Vagina (tissue), 2 donors: ENCODE results near the gene PTCH2. TPM values are rescaled to one million over a fixed set of nuclear protein-coding genes. Genes with fewer than 3 reads are reported as not detected.

Source experiments
- DNase-seq, 2 donors: peaks; one replicate each; pipeline ENCODE4 v3.0.0-alpha.2; 2017; ENCODE audit errors: extremely low spot score in 2 of 2
- H3K27ac ChIP-seq: fragments of 200-600 bp; sonication (generic); one replicate; pipeline ENCODE4 v1.5.1; 2019
- H3K27me3 ChIP-seq: fragments of 200-600 bp; sonication (generic); one replicate; pipeline ENCODE4 v1.5.1; 2019
- H3K36me3 ChIP-seq, 2 donors: fragments of 200-600 bp; sonication (generic); one replicate each; pipeline ENCODE4 v1.5.1; 2017 to 2019
- H3K4me1 ChIP-seq: fragments of 200-600 bp; sonication (generic); one replicate; pipeline ENCODE4 v1.5.1; 2019
- H3K4me3 ChIP-seq, 2 donors: fragments of 200-600 bp; sonication (generic); 1 replicate in 1 of 2; 2 replicates in 1 of 2; pipeline ENCODE4 v1.5.1; 2016 to 2019
- H3K9me3 ChIP-seq: fragments of 200-600 bp; sonication (generic); one replicate; pipeline ENCODE4 v1.5.1; 2019
- CTCF ChIP-seq, 3 experiments: fragments of 450-650 bp in 2 of 3; fragments of 200-600 bp in 1 of 3; sonication (generic) in 1 of 3; IDR thresholded peaks; one replicate each; pipeline ENCODE4 v1.5.1; 2017 to 2019; ENCODE audit warnings: antibody characterized with exemption in 3 of 3, mild to moderate bottlenecking in 2 of 3, moderate library complexity in 2 of 3
- POLR2A ChIP-seq, 2 donors: fragments of 450-650 bp; IDR thresholded peaks; one replicate each; pipeline ENCODE4 v1.6.1; 2017; ENCODE audit warnings: antibody characterized with exemption in 2 of 2, mild to moderate bottlenecking in 2 of 2, moderate library complexity in 2 of 2
- POLR2AphosphoS5 ChIP-seq, 2 donors: sonication (generic); formaldehyde crosslinking; IDR thresholded peaks; one replicate each; pipeline ENCODE4 v1.9.0; 2017; ENCODE audit warnings: antibody characterized with exemption in 2 of 2, mild to moderate bottlenecking in 2 of 2, low read depth in 1 of 2; ENCODE audit not compliant: insufficient read depth in 1 of 2
- intact Hi-C: fragments of 100-400 bp; cut with DNase I; formaldehyde crosslinking; loops from one replicate; pipeline ENCODE4 v1.15.1; 2023
- small RNA-seq: library from RNA; depleted of rRNA; stranded (forward); fragments of <200 nt; gene quantifications from one replicate; pipeline ENCODE3, GENCODE V24; 2016
- total RNA-seq: library from RNA; depleted of rRNA; stranded (reverse); fragments of >200 nt; gene quantifications from one replicate; pipeline ENCODE4 v1.2.3, GENCODE V29; 2016

PTCH2 gene
- total RNA-seq, 1 donor from 2014 or later = 0.98 TPM

DNA sequence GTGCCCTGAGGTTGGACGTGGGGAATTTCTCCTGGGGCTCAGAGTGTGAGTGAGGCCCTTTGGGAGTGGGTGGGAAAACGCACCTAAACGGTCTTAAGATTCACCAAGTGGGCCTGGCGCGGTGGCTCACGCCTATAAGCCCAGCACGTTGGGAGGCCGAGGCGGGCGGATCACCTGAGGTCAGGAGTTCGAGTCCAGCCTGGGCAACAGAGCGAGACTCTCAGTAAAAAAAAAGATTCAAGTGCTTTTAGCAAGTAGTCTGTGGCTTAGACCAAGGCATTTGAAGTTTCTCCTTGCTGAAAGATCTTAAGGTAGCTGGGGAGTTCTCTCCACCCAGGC lies 66.4 kb downstream of the PTCH2 start:
- intact Hi-C loops = loop anchor here (5.0 kb wide), 1 partner anchor 39 kb away; the partner anchor contains the start of gene KIF2C

GRCh38 chr1:44775930-44776729 lies 66.9 kb downstream of the PTCH2 start:
- Histone ChIP-seq H3K4me3 (peak overlapping the region; percentile 71 to 85), H3K4me1 (peaks cover 26% of the 10 kb centered on the region), H3K27ac (peak overlapping the region; percentile 96), H3K27me3 (no peaks in the 10 kb centered on the region), H3K9me3 (no peaks in the 10 kb centered on the region), H3K36me3 (peaks cover 0 to 39% of the 10 kb centered on the region in 2 donors)
- TF ChIP-seq POLR2AphosphoS5 (IDR thresholded peaks at IDR 0.05; ENCODE audit: insufficient read depth in 1 of 2, low read depth in 1 of 2) = no peak
- no peak for TF ChIP-seq POLR2A (IDR thresholded peaks at IDR 0.05)
- no peak for TF ChIP-seq CTCF (IDR thresholded peaks at IDR 0.05)
- DNase-seq = no peak
- intact Hi-C loops = loop anchor here (5.0 kb wide), 1 partner anchor 39 kb away; the partner anchor contains the start of gene KIF2C

More for the DNA sequence above, 66.4 kb downstream of the PTCH2 start:
- Histone ChIP-seq H3K36me3 (peaks cover 0 to 39% of the 10 kb centered on the region in 2 donors), H3K4me1 (peaks cover 26% of the 10 kb centered on the region), H3K27ac (peak overlapping the region; percentile 96), H3K4me3 (peak overlapping the region; percentile 71 to 85), H3K27me3 (no peaks in the 10 kb centered on the region), H3K9me3 (no peaks in the 10 kb centered on the region)
- TF ChIP-seq POLR2A (IDR thresholded peaks at IDR 0.05) (no peak), POLR2AphosphoS5 (IDR thresholded peaks at IDR 0.05; ENCODE audit: insufficient read depth in 1 of 2, low read depth in 1 of 2) (no peak), CTCF (IDR thresholded peaks at IDR 0.05) (no peak)
- no peak for DNase-seq

DNA sequence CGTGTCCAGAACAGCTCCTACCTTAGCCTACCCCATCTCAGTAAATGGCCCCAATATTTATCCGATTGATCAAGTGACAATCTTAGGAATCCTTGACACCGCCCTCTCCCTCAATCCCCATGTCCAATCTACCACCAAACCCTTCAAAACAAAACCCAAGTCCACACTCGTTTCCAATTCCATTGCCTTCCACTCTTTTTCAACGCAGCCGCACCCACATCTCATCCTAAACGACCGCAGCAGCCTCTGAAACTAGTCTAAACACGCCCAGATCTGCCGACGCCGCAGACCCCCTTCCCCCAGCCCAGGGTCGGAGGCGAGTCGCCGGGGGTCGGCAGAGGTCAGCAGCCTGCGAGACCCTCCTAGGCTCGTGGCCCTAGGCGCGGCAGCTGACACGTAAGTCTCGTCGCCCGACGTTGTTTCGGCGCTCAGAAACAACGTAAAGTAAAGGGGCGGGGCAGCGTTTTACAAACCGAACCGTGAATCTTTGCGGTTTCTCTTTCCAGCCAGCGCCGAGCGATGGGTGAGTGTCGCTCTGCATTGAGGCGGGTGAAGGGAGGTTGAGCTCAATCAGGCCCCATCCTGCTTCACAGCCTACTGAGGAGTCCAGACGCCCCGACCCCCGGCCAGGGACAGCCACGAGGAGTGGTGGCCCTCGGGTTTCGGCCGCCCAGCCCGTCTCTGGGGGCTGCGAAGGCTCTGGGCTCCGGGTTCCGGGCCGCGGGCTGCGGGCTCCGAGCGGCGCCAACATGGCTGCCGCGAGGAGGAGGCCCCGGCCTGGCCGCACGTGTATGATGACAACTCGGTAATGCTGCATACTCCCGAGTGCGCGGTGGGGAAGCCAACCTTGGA lies 67.7 kb downstream of the PTCH2 start, which contains the start of gene RPS8:
Gene RPS8, plus strand, starts transcription at position 463 of the 852 bp plus-strand sequence. Its CDS starts 57 bp downstream, at position 520.
- Histone ChIP-seq H3K4me1 (peaks cover 26% of the 10 kb centered on the region), H3K36me3 (peaks cover 0 to 31% of the 10 kb centered on the region in 2 donors), H3K4me3 (peak within 1 kb of the TSS; percentile 71 to 85), H3K9me3 (no peaks in the 10 kb centered on the region), H3K27me3 (no peaks in the 10 kb centered on the region), H3K27ac (peak within 1 kb of the TSS; percentile 96)
- TF ChIP-seq POLR2AphosphoS5 (IDR thresholded peaks at IDR 0.05; ENCODE audit: insufficient read depth in 1 of 2, low read depth in 1 of 2) = peak; percentile 98 to 99
- TF ChIP-seq CTCF (IDR thresholded peaks at IDR 0.05) = peak in 1 of 3 experiments; percentile 16
- peak in 1 of 2 donors; percentile 89 for TF ChIP-seq POLR2A (IDR thresholded peaks at IDR 0.05)
- intact Hi-C loops = loop anchor here (5.0 kb wide), 1 partner anchor 38 kb away; the partner anchor contains the start of gene KIF2C
- no peak for DNase-seq

Small RNA genes within 50 kb of the gene (small RNA-seq; reads per million reads assigned to genes)
- not detected for gene AL136380.1
- gene SNORD38A = 575 reads per million, percentile 98 among the genes with 10 or more reads in this experiment
- not detected for gene SNORD38B
- gene SNORD46 = 1,384 reads per million, percentile 99 among the genes with 10 or more reads in this experiment
- not detected for gene SNORD55

Other genes starting within 250 kb of the PTCH2 start
- gene TMEM53, start 168.8 kb downstream of the PTCH2 start, total RNA-seq = 7.9 TPM
- gene ARMH1, start 168.5 kb downstream of the PTCH2 start, total RNA-seq = not detected
- gene RNU5D-1, start 112.1 kb downstream of the PTCH2 start, total RNA-seq = not detected
- 3.4 TPM for gene KIF2C, start 103.4 kb downstream of the PTCH2 start, total RNA-seq
- 2,511 TPM for gene RPS8, start 67.7 kb downstream of the PTCH2 start, total RNA-seq
- gene BEST4, start 55.1 kb downstream of the PTCH2 start, total RNA-seq = not detected
- 77.6 TPM for gene PLK3, start 42.9 kb downstream of the PTCH2 start, total RNA-seq
- not detected for gene DYNLT4, start 35.9 kb downstream of the PTCH2 start, total RNA-seq
- 7.9 TPM for gene BTBD19, start 34.7 kb downstream of the PTCH2 start, total RNA-seq
- 25.0 TPM for gene EIF2B3, start 143.3 kb upstream of the PTCH2 start, total RNA-seq
- 29.7 TPM for gene HECTD3, start 168.1 kb upstream of the PTCH2 start, total RNA-seq
- 65.6 TPM for gene UROD, start 169.0 kb upstream of the PTCH2 start, total RNA-seq